ENCODE data around the gene CD200.

DNA sequence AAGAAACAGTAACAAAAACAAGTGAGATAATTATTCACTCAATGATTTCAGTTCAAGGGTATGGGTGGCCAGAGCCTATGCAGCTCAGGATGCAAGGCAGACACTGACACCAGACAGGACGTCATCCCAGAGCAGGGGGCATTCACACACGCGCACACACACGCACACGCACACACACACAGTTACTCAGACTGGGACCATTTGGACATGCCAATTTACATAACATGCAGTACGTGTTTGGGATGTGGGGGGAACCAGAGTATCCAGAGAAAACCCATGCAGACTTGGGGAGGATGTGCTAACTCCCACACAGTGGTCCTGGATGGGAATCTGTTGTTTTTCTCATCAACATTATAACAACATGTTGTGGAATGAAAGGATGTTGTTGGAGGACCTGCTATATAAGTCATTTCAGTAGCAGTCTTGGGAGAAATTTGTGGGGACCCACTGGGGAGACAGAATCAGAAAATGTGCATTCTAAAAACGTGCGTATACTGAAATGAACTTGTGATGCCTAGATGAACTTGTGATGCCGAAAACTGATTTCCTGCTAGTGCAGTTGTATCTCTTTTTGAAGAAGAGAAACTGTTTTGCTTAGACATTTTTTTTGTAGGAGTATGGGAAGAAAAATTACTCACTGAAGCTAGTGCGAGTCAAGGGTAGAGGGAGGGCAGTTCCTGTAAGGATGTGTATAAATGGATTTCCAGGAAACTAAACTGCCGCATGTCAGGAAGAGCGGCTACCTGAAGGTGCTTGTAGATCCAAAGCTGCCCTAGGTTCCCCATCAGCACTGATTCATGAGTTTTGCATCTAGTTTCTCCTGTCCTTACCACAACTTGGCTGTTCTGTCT lies 25.2 kb downstream of the CD200 start:
- TF ChIP-seq EZH2 (IDR thresholded peaks at IDR 0.05; ENCODE audit: insufficient read depth, poor library complexity, severe bottlenecking): no peak
- no peak for TF ChIP-seq EZH2phosphoT487 (IDR thresholded peaks at IDR 0.05; ENCODE audit: insufficient read depth, low read depth)

All from GM23248 (cell line).